SK-N-MC (cell line): ENCODE measurements around the gene GRXCR2.

ENCODE experiments used
- EZH2 ChIP-seq: fragments of 200-600 bp; sonication (generic); IDR thresholded peaks from one replicate; pipeline ENCODE4 v1.6.1; 2017; ENCODE audit warnings: antibody characterized with exemption
- POLR2AphosphoS5 ChIP-seq: IDR thresholded peaks from 2 replicates; pipeline ENCODE4 v1.6.1; 2012; ENCODE audit warnings: mild to moderate bottlenecking, low read depth, low read length, borderline replicate concordance

DNA sequence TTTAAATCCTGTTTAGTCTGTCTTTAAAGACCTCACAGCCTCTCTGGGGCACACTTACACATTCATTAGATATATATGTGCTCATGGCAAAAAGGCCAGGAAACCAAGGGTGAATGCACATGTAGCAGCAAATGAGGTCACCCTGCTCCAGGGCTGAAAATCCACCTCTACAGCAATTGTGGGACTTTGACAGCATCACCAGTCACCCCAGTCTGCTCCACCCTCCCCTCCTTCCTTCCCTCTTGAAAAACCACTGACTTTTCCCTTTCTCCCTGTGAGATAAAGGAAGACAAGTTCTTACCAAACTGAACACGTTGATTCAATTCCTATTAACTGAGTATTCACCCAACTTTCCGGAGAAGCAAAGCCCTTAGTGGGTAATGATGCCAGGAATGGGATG is 48.4 kb upstream of the GRXCR2 start:
- TF ChIP-seq POLR2AphosphoS5 (no peak), EZH2 (no peak)
